ENCODE measurements around the gene BLCAP. TPM values are rescaled to one million over a fixed set of nuclear protein-coding genes. Genes with fewer than 3 reads are reported as not detected.
A peak's percentile ranks its signal among the peaks of the same experiment; 100 is the strongest.

BLCAP gene
- total and polyA plus RNA-seq, 2 experiments from 2014 or later = 62.2 to 64.8 TPM

GRCh38 chr20:37573626-37574198 is 46.0 kb upstream of the BLCAP start (continued):
- TF ChIP-seq, protein P1, sequence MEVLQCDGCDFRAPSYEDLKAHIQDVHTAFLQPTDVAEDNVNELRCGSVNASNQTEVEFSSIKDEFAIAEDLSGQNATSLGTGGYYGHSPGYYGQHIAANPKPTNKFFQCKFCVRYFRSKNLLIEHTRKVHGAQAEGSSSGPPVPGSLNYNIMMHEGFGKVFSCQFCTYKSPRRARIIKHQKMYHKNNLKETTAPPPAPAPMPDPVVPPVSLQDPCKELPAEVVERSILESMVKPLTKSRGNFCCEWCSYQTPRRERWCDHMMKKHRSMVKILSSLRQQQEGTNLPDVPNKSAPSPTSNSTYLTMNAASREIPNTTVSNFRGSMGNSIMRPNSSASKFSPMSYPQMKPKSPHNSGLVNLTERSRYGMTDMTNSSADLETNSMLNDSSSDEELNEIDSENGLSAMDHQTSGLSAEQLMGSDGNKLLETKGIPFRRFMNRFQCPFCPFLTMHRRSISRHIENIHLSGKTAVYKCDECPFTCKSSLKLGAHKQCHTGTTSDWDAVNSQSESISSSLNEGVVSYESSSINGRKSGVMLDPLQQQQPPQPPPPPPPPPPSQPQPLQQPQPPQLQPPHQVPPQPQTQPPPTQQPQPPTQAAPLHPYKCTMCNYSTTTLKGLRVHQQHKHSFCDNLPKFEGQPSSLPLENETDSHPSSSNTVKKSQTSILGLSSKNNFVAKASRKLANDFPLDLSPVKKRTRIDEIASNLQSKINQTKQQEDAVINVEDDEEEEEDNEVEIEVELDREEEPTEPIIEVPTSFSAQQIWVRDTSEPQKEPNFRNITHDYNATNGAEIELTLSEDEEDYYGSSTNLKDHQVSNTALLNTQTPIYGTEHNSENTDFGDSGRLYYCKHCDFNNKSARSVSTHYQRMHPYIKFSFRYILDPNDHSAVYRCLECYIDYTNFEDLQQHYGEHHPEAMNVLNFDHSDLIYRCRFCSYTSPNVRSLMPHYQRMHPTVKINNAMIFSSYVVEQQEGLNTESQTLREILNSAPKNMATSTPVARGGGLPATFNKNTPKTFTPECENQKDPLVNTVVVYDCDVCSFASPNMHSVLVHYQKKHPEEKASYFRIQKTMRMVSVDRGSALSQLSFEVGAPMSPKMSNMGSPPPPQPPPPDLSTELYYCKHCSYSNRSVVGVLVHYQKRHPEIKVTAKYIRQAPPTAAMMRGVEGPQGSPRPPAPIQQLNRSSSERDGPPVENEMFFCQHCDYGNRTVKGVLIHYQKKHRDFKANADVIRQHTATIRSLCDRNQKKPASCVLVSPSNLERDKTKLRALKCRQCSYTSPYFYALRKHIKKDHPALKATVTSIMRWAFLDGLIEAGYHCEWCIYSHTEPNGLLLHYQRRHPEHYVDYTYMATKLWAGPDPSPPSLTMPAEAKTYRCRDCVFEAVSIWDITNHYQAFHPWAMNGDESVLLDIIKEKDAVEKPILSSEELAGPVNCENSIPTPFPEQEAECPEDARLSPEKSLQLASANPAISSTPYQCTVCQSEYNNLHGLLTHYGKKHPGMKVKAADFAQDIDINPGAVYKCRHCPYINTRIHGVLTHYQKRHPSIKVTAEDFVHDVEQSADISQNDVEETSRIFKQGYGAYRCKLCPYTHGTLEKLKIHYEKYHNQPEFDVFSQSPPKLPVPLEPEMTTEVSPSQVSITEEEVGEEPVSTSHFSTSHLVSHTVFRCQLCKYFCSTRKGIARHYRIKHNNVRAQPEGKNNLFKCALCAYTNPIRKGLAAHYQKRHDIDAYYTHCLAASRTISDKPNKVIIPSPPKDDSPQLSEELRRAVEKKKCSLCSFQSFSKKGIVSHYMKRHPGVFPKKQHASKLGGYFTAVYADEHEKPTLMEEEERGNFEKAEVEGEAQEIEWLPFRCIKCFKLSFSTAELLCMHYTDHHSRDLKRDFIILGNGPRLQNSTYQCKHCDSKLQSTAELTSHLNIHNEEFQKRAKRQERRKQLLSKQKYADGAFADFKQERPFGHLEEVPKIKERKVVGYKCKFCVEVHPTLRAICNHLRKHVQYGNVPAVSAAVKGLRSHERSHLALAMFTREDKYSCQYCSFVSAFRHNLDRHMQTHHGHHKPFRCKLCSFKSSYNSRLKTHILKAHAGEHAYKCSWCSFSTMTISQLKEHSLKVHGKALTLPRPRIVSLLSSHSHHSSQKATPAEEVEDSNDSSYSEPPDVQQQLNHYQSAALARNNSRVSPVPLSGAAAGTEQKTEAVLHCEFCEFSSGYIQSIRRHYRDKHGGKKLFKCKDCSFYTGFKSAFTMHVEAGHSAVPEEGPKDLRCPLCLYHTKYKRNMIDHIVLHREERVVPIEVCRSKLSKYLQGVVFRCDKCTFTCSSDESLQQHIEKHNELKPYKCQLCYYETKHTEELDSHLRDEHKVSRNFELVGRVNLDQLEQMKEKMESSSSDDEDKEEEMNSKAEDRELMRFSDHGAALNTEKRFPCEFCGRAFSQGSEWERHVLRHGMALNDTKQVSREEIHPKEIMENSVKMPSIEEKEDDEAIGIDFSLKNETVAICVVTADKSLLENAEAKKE (CRISPR knock-in tag; IDR thresholded peaks at IDR 0.05) = no peak
- TF ChIP-seq CREB1 (CRISPR knock-in tag; IDR thresholded peaks at IDR 0.05; ENCODE audit: low read depth) = no peak

DNA sequence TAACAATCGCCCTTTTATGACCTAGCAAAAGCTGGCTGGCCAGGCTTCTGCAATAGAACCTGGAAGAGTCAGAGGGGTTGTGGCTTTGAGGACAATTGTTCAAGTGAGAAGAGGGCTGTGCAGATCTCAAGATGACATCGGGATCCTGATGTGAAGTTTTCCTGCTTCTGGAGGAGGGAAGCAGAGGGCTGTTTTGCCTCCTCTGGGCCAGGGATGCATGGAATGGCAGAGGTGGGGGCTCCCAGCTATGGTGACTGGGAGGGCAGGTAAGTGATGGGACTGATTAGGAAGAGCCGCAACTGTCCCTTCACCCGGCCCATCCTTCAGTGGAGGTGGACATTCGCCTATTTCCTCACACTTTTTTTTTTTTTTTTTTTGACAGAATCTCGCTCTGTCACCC is 43.4 kb upstream of the BLCAP start:
- no peaks in the 10 kb centered on the region; the same call in 1 of the 2 replicates for H3K36me3 ChIP-seq (ENCODE audit: insufficient read depth)
- DNase-seq (ENCODE audit: low spot score) (no peak), ATAC-seq (no peak)
- peaks cover 25% of the 10 kb centered on the region for H3K4me1 ChIP-seq (ENCODE audit: insufficient read depth)
- H4K20me1 ChIP-seq (replicated peaks; ENCODE audit: insufficient read depth) = no peaks in the 10 kb centered on the region
- H3K4me2 ChIP-seq = no peak overlapping the region
- H2AFZ ChIP-seq = 0 out of 2 replicates have a peak overlapping the region, but pooled peaks have one; percentile 52
- no peak overlapping the region for H3K27ac ChIP-seq (ENCODE audit: low read depth)
- H3K4me3 ChIP-seq = no peak overlapping the region
- Mint-ChIP-seq H3K4me1 (peaks cover 33% of the 10 kb centered on the region), H3K36me3 (ENCODE audit: low read depth) (no peaks in the 10 kb centered on the region), H3K9me3 (no peaks in the 10 kb centered on the region), H3K27me3 (ENCODE audit: insufficient read depth, low read depth, poor library complexity) (peaks cover 6% of the 10 kb centered on the region), H3K27ac (no peak overlapping the region), H3K4me3 (no peak overlapping the region)
- H3K9me2 ChIP-seq (ENCODE audit: insufficient read depth) = no peaks in the 10 kb centered on the region
- H3K27me3 ChIP-seq (ENCODE audit: insufficient read depth) = no peaks in the 10 kb centered on the region
- no peaks in the 10 kb centered on the region for H3F3A ChIP-seq (replicated peaks; ENCODE audit: low read depth)
- H3K79me2 ChIP-seq (replicated peaks; ENCODE audit: insufficient read depth) = no peaks in the 10 kb centered on the region
- TF ChIP-seq EZH2 (IDR thresholded peaks at IDR 0.05; ENCODE audit: low read depth, unreplicated experiment) (no peak), REST (IDR thresholded peaks at IDR 0.05; ENCODE audit: unreplicated experiment) (no peak), ZNF114 (CRISPR knock-in tag; IDR thresholded peaks at IDR 0.05) (no peak), EZH2phosphoT487 (IDR thresholded peaks at IDR 0.05; ENCODE audit: unreplicated experiment) (no peak), STAT1 (IDR thresholded peaks at IDR 0.05; ENCODE audit: unreplicated experiment) (no peak)

All from GM23338 (cell line).